GM19238 (cell line): ENCODE results near the gene FAM43A.
A peak's percentile ranks its signal among the peaks of the same experiment; 100 is the strongest.

Experiments
- DNase-seq: peaks from one replicate; pipeline ENCODE4 v3.0.0; 2011; ENCODE audit warnings: low spot score; ENCODE audit not compliant: insufficient read length

Gene FAM43A

GRCh38 chr3:194705761-194706160 is 20.1 kb downstream of the FAM43A start:
- DNase-seq: no peak

- DNase-seq: no peak
Measured at GRCh38 chr3:194707147-194707540, 21.5 kb downstream of the FAM43A start.

- no peak for DNase-seq
Measured at GRCh38 chr3:194711286-194711685, 25.6 kb downstream of the FAM43A start.

- no peak for DNase-seq
Measured at GRCh38 chr3:194711913-194712312, 26.2 kb downstream of the FAM43A start.

- DNase-seq: no peak
Measured at GRCh38 chr3:194713299-194714136, 27.8 kb downstream of the FAM43A start.

GRCh38 chr3:194714137-194714455 is 28.4 kb downstream of the FAM43A start:
- no peak for DNase-seq

GRCh38 chr3:194714564-194714963 is 28.9 kb downstream of the FAM43A start:
- no peak for DNase-seq

GRCh38 chr3:194715022-194715800 is 29.5 kb downstream of the FAM43A start:
- DNase-seq: no peak

GRCh38 chr3:194718079-194718478 is 32.4 kb downstream of the FAM43A start:
- no peak for DNase-seq

- no peak for DNase-seq
Measured at GRCh38 chr3:194720048-194720447, 34.4 kb downstream of the FAM43A start.

- DNase-seq: no peak
Measured at GRCh38 chr3:194723846-194724618, 38.3 kb downstream of the FAM43A start.

GRCh38 chr3:194725346-194725745 is 39.7 kb downstream of the FAM43A start:
- DNase-seq: no peak

- DNase-seq: no peak
Measured at GRCh38 chr3:194727435-194728128, 41.9 kb downstream of the FAM43A start.

- DNase-seq: no peak
Measured at GRCh38 chr3:194728986-194729385, 43.3 kb downstream of the FAM43A start.

- DNase-seq: no peak
Measured at GRCh38 chr3:194730365-194730764, 44.7 kb downstream of the FAM43A start.

GRCh38 chr3:194731506-194732073 is 45.9 kb downstream of the FAM43A start:
- DNase-seq: no peak

GRCh38 chr3:194732617-194733016 is 46.9 kb downstream of the FAM43A start:
- no peak for DNase-seq

- no peak for DNase-seq
Measured at GRCh38 chr3:194736277-194736895, 50.7 kb downstream of the FAM43A start.

- peak; percentile 17 for DNase-seq
Measured at GRCh38 chr3:194736896-194737600, 51.4 kb downstream of the FAM43A start.
